CD4-positive, alpha-beta T cell treated with Interleukin-17A for 4 hours (primary cell): ENCODE data around the gene C12orf42.
"Not testable (repeated sequence)": the region's sequence is repeated elsewhere in the genome, so short reads cannot be mapped to it uniquely, and the experiment has no call there.

Experiments
- DNase-seq: peaks from one replicate; pipeline ENCODE4 v3.0.0-alpha.2; 2020; ENCODE audit warnings: mixed read lengths

Gene C12orf42

DNA sequence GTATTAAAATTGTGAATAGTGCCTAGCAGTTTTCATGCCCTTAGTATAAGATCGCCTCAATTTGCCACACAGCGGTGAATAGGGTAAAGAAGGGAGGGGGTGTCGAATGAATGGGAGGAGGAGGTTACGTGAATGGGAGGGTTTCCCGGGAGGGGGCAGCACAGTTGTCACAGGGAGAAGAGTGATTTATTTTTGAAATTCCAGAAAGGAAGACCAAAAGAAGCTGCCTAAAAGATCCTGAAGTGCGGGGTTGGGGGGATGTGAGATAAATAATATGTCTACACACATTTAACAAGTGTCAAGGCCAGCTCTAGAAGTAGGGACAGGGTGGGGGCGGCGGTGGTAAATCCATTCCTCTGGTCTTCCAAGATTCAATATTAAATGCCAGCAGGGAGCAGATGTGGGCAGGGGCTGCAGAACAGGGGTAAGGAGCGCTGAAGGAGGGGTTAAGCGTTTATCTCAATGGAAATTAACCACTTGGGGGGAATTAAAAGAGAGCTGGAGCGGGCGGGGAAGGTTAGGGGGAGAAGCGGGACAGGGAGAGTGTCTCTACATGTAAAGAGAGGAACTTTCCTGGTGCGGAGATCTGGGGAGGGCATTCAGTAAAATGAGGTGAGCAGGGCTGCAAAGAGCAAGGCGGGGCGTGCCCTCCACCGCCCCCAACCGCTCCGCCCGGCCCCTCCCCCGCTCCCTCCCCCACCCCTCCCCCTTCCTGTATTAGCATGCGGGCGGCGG is 867 bp downstream of the C12orf42 start:
- no peak for DNase-seq

DNA sequence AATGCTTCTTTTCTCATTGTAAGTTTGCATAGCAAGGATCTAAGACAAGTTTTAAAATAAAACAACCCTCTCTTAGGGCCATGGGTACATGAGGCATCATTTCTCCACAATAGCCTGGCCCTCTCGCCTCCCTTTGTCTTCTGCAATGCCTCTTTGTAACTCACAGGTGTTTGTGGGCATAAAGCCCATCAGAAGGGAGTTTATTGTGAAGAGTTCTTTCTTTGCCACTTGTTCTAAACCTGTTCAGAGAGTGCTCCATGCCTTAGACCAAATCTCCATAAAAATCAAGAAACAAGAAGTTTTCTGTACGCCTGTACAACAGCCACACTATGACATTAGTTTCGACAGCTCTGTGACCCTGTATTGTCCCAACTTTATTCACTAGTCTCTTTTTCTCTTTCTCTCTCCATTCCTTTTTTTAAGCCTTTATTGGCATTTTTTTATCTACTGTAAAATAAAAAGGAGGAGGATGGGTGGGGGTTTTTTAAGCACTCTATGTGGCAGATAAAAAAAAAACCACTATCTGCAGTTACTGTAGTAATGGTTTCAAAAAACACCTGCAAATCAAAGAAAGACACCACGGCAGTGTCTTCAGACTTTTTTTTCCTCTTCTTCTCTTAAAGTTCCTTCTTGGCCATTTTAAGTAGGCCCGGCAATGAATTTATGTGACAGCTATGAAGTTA is 1.6 kb downstream of the C12orf42 start:
- no peak for DNase-seq

DNA sequence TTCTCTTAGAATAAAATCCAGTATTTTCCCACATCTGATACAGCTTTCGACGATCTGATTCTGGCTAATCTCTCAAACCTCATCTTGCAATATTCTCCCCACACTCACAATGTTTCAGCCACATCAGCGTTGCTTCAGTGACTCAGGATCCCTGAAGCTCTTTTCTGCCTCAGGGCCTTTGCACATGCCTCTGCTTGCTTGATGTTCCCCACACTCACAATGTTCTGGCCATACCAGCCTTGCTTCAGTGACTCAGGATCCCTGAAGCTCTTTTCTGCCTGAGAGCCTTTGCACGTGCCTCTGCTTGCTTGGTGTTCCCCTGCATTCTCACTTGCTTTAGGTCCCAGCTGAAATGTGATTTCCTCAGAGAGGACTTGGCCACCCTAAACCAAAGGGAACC is 2.6 kb downstream of the C12orf42 start:
- DNase-seq = no peak

- DNase-seq = no peak
These were observed 13.4 kb downstream of the C12orf42 start for GRCh38 chr12:103482365-103482764.

- DNase-seq = no peak
These were observed 20.7 kb downstream of the C12orf42 start for GRCh38 chr12:103475073-103475472.

DNA sequence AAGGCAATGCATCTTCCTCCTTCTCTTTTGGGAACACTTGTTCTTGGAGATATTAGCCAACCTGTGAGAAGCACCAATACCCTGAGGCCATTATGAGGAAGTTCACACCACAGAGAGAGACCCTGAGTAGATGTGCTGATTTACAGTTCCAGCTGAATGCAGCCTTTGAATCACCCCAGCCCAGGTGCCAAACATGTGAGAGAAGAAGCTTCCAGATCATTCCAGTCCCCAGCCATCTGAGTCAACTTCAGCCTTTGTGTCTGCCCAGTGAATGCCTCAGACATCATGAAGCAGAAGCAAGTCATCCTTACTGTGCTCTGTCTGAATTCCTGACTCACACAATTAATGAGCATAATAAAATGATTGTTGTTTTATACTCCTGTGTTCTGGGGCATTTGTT is 25.1 kb downstream of the C12orf42 start:
- no peak for DNase-seq

- no peak for DNase-seq
These were observed 26.0 kb downstream of the C12orf42 start for GRCh38 chr12:103469719-103470118.

DNA sequence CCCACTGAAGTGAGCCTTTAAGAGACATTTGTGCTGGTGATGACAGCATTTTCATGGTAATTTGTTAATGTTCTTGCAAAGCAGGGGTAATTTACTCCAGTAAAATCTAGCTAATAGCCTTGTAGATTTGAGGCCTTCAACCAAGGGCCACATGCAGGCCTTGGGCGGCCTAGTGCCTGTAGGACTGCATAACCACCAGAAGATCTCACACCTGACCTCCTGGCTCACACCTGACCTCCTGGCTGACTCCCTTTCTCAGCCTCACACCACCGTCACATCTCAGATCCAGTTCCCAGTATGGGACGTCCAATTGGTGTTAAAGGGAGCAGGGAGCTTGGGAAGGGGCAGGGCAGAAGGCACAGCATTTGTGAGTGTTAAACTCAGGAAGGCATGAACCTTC is 26.9 kb downstream of the C12orf42 start:
- no peak for DNase-seq

DNA sequence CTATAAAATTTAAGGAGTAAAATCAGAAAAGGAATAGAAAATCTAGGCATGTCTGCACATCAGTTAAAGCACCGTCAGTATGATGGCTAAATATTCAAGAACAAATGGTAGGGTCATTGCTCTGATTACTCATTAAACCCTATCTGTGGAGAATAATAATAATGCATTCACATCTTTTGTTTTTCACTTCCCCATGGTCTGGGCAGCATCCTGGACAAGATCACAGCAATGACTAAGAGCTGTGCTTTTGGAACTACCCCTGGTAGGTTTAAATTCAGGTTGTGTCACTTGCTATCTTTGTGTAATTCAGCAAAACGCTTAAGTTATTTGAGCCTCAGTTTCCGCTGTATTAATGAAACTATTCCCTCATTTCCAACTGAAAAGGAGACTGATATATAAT is 33.1 kb downstream of the C12orf42 start:
- no peak for DNase-seq

DNA sequence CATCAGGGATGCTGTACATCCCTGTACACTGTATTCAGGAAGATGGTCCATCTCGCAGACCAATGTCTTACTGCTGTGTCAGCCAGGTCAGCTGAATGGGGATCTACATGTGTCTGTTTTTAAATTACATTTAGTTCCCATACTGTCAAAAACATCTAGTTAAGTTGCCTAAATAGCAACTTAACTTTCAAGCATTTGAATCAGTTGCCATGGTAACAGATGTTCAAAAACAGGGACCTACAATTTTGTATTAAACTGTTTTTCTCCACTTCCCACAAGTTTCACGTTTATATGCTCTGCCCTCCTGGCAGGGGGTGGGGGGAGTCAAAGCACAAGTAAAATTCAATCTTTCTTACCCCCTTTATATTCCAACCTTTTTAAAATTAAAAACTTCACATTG is 38.3 kb downstream of the C12orf42 start:
- no peak for DNase-seq

DNA sequence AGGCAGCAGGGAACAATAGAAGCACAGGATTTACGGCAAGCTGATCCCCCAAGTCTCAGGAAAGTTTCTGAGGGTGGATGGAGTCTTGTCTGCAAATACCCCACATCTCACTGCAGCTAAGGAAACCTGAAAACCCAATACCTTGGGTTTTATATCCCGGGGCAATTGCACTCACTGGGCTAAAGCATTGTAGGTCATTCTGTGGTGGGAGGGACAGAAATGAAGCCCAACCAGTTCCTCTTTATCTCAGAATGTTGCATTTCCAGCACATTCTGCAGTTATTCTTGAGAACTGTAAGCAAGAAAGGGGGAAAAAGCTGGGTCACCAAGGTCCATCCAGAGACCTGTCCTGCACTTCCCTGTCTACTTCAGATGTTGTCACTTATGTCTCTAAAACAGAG is 39.8 kb downstream of the C12orf42 start:
- DNase-seq = no peak

- no peak for DNase-seq
These were observed 40.6 kb downstream of the C12orf42 start for GRCh38 chr12:103455020-103455763.

DNA sequence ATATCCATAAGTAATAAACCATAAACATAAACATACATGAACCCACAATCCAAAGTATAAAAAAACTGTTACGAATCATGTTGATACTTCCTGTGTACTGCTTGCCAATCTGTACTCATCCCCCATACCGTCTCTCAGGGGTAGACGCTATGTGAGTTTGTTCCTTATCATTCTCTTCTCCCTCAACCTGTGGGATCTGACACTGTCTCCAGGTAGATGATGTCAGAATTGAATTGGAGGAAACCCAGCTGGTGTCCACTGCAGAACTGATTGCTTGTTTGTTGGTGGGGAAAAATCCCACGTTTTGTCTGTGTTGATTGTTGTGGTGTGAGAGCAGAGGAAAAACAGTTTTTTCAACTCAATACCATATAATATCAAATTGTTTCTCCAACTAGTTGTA is 50.8 kb downstream of the C12orf42 start:
- DNase-seq = no peak

GRCh38 chr12:103442822-103443221 is 52.9 kb downstream of the C12orf42 start:
- DNase-seq = no peak

DNA sequence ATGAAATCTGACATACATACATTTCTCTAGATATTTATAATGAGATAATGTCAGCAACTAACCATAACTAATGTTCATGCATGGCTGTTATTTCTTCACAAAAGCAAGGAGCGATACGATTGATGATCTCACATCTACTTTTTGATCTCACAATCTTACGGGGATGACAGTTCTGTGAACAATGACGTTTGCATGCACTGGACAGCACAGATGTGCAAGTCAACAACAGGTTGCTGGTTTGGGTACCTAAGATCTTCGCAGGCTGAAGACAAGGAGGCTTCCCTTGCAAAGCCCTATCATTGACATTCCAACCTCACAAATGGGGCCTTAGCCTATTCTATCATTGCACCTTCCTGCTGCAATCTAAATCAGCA is 53.6 kb downstream of the C12orf42 start:
- DNase-seq = no peak

- DNase-seq = peak; percentile 29
These were observed 54.2 kb downstream of the C12orf42 start for GRCh38 chr12:103441437-103442181.

DNA sequence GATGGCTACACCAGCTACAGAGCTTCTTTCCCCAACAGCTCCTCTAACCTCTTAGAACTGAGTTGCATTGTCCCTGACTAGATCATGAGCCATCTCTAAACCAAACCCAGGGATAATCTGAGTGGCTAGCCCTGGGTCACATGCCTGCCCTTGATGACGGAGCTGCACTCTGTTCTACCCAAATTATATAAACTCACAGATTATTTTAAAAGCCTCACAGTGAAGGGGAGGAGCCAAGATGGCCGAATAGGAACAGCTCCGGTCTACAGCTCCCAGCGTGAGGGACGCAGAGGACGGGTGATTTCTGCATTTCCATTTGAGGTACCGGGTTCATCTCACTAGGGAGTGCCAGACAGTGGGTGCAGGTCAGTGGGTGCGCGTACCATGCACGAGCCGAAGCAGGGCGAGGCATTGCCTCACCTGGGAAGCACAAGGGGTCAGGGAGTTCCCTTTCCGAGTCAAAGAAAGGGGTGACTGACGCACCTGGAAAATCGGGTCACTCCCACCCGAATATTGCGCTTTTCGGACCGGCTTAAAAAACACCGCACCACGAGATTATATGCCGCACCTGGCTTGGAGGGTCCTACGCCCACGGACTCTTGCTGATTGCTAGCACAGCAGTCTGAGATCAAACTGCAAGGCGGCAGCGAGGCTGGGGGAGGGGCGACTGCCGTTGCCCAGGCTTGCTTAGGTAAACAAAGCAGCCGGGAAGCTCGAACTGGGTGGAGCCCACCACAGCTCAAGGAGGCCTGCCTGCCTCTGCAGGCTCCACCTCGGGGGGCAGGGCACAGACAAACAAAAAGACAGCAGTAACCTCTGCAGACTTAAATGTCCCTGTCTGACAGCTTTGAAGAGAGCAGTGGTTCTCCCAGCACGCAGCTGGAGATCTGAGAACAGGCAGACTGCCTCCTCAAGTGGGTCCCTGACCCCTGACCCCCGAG is 61.3 kb downstream of the C12orf42 start:
- peak; percentile 39 for DNase-seq

DNA sequence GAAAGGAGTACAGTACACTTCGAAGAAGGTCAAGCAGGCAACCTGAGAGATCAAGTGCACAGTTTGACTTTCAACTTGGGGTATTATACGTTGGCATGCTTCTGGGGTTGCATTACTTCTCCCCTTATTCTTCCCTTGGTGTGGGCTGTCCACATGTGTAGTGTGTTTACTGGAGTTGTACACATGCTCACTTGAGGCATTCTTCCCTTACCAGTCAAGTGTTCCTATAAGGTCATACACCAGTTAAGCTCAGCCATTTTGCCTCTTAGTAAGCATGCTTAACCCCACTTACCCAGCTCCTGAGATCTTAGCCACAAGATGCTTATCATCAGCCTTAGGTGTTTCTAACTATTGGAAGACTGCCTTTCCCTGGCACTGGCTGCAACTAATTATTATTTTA is 63.8 kb downstream of the C12orf42 start:
- no peak for DNase-seq

GRCh38 chr12:103431387-103431786 is 64.4 kb downstream of the C12orf42 start:
- DNase-seq = no peak

- not testable (repeated sequence) for DNase-seq
These were observed 70.1 kb downstream of the C12orf42 start for GRCh38 chr12:103425674-103426073.

GRCh38 chr12:103424849-103425586 is 70.8 kb downstream of the C12orf42 start:
- not testable (repeated sequence) for DNase-seq
